Putamen (tissue), 1 donor: ENCODE measurements around the gene SHQ1.

Experiments used
- DNase-seq: peaks from one replicate; pipeline ENCODE4 v3.0.0-alpha.2; 2016; ENCODE audit warnings: low spot score

The SHQ1 gene

GRCh38 chr3:72847751-72848702, at the start of gene SHQ1:
Gene SHQ1, minus strand, starts transcription at chr3:72848445. Its CDS starts 105 bp downstream, at chr3:72848340.
- DNase-seq = peak; percentile 95

GRCh38 chr3:72897758-72898007, 49.4 kb upstream of the SHQ1 start:
- DNase-seq = no peak

GRCh38 chr3:72896996-72897757, 48.9 kb upstream of the SHQ1 start:
- DNase-seq = no peak

- no peak for DNase-seq
Measured at GRCh38 chr3:72894976-72895552, 46.8 kb upstream of the SHQ1 start.

GRCh38 chr3:72892870-72893269, 44.6 kb upstream of the SHQ1 start:
- DNase-seq = no peak

GRCh38 chr3:72892081-72892775, 44.0 kb upstream of the SHQ1 start:
- peak; percentile 89 for DNase-seq

- DNase-seq = peak; percentile 18
Measured at GRCh38 chr3:72891053-72891855, 43.0 kb upstream of the SHQ1 start.

- DNase-seq = peak; percentile 10
Measured at GRCh38 chr3:72890166-72890925, 42.1 kb upstream of the SHQ1 start.

GRCh38 chr3:72889310-72890165, 41.3 kb upstream of the SHQ1 start:
- DNase-seq = peak; percentile 42

- DNase-seq = peak; percentile 58
Measured at GRCh38 chr3:72888546-72889309, 40.5 kb upstream of the SHQ1 start.

- peak; percentile 80 for DNase-seq
Measured at GRCh38 chr3:72887705-72888545, 39.7 kb upstream of the SHQ1 start, which contains the start of gene GXYLT2. Gene GXYLT2, plus strand, starts transcription at chr3:72888046. Its CDS starts 188 bp downstream, at chr3:72888234.

GRCh38 chr3:72887343-72887704, 39.1 kb upstream of the SHQ1 start:
- DNase-seq = peak; percentile 24

- no peak for DNase-seq
Measured at GRCh38 chr3:72872183-72872582, 23.9 kb upstream of the SHQ1 start.

GRCh38 chr3:72862314-72863090, 14.3 kb upstream of the SHQ1 start:
- DNase-seq = no peak

GRCh38 chr3:72860846-72861245, 12.6 kb upstream of the SHQ1 start:
- no peak for DNase-seq

GRCh38 chr3:72860053-72860452, 11.8 kb upstream of the SHQ1 start:
- DNase-seq = no peak

- DNase-seq = no peak
Measured at GRCh38 chr3:72855001-72855400, 6.8 kb upstream of the SHQ1 start.
